Neuron (in vitro differentiated cells): ENCODE results near the gene SH3RF1.

ENCODE experiments used
- H2AFZ ChIP-seq: one replicate; pipeline ENCODE4 v1.6.1; 2013; ENCODE audit warnings: low read depth, mild to moderate bottlenecking, inconsistent platforms, low read length, moderate library complexity
- H3K27me3 ChIP-seq: one replicate; pipeline ENCODE4 v1.6.1; 2013; ENCODE audit warnings: low read length; ENCODE audit not compliant: insufficient read depth
- H3K36me3 ChIP-seq: one replicate; pipeline ENCODE4 v1.6.1; 2013; ENCODE audit warnings: low read length; ENCODE audit not compliant: insufficient read depth
- H3K4me1 ChIP-seq: one replicate; pipeline ENCODE4 v1.6.1; 2013; ENCODE audit warnings: low read length; ENCODE audit not compliant: insufficient read depth
- H3K4me3 ChIP-seq: 2 replicates; pipeline ENCODE4 v1.5.1; 2013; ENCODE audit warnings: mild to moderate bottlenecking, low read length, moderate library complexity
- H3K9me3 ChIP-seq: one replicate; pipeline ENCODE4 v1.6.1; 2013; ENCODE audit warnings: low read length

Gene SH3RF1

DNA sequence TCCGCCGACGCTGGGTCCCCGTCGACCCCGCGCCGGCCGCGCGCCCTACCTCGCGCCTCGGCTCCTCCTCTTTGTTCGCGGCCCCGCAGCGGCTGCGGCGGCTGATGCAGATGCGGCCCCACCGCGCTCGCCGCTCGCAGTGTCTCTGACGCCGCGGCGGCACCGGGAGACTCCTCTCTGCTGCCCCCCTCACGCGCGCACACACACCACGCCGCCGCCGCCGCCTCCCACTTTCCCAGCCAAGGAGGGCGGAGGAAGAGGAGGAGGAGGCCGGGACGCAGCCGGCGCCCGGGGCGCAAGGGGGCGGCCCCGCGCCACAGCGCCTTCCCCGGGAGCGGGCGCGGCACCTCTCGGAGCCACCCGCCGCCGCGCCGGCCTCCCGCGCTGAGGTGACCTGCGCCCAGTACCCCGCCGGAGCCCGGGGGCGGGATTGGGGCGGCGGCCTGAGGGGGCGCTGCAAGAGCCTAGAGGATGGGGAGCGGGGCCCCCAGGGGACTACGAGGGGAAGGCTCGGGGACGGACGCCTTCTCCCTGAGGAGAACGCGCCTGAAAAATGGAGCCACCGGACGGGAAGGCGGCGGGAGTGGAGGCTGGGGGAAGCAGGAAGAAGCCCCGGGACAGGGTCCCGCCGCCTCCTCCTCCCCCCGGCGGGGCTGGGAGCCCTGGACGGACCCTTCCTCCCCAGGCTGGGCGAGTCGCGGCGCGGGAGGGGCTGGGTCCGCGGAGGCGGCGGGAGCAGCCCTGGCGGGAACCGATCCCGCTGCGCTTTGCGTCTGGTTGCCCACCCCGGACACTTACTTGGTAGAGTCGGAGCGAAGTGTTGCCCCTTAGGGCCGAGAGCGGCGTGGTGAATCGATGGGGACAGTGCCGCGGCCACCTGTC lies at the start of gene SH3RF1:
Gene SH3RF1, minus strand, starts transcription at position 147 of the 882 bp plus-strand sequence. CDS start 1,744 bp downstream, outside the sequence.
- H3K36me3 ChIP-seq, result no peaks in the 10 kb centered on the region
- peak within 1 kb of the TSS; percentile 63 for H3K4me3 ChIP-seq
- H3K27me3 ChIP-seq, result no peaks in the 10 kb centered on the region
- peaks cover 32% of the 10 kb centered on the region for H3K4me1 ChIP-seq
- peak within 1 kb of the TSS; percentile 77 for H2AFZ ChIP-seq
- no peaks in the 10 kb centered on the region for H3K9me3 ChIP-seq

DNA sequence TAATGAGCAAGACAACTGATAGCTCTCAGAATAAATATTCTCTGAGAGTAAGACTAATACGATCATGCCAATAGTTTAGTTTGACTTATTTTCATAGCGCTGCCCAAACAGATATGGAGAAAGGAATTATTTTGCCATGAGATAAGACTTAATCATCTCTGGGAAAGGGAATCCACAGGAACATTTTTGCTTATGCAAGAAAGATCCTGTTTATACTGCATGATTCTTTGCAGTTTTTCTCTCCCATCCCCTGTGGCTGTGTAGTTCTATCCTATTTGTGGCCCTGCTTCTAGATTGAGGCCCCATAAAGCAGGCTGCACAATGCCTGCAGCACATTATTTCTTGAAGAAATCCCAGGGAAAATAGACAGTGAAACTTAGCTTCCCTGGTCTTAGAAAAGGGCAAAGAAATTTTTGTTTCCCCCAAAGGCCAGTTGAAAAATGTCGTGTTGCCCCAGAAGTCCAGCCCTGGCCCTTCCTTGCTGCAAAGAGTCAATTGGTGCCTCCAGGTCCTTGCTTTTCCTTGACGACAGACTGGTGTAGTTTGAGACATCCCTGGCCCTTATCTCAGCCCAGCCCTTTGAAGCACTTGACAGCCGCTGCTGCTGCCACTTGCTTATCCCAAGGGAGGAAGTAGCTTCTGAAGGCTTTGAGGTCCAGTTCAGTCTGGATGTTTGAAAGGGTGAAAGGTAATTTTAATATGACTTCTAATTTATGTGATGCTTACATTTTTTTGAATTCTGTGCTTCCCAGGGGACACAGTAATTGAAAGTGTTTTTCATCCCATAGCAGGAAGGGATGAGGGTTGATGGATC lies 45.0 kb upstream of the SH3RF1 start:
- Histone ChIP-seq H3K27me3 (no peaks in the 10 kb centered on the region), H3K36me3 (no peaks in the 10 kb centered on the region), H3K4me1 (peaks cover 18% of the 10 kb centered on the region), H3K9me3 (no peaks in the 10 kb centered on the region), H3K4me3 (no peak overlapping the region), H2AFZ (peak overlapping the region; percentile 75)

DNA sequence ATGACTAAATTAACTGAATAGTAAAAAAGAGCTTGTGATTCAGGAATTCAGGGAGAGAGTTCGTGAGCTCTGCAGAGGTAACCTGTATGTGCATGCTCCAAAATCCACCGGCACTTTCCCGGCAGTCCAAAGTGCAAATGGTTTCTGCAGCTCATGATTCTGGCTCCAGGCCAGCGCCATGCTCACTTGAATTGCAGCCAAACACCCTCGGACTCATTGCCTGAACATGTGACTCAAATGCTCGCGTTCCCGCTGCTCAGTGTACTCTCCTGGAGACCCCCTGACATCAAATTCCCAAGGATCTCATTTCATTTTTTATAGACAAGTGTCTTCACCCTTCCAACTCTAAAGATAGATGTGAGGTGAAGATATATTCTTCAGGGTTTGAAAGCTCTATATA lies 44.1 kb upstream of the SH3RF1 start:
- Histone ChIP-seq H3K9me3 (no peaks in the 10 kb centered on the region), H3K4me1 (peaks cover 18% of the 10 kb centered on the region), H3K36me3 (no peaks in the 10 kb centered on the region), H3K27me3 (no peaks in the 10 kb centered on the region), H2AFZ (no peak overlapping the region), H3K4me3 (no peak overlapping the region)

DNA sequence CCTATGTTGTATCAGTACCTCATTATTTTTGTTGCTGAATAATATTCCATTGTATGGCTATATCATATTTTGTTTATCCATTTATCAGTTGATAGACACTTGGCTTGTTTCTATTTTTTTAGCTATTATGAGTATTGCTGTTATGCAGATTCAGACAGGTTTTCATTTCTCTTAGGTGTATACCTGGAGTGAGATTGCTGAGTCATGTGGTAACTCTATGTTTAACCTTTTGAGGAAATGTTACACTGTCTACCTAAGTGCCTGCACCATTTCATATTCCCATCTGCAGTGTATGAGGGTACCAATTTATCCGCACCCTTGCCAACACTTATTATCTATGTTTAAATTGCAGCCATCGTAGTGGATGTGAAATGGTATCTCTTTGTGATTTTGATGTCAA lies 43.0 kb upstream of the SH3RF1 start:
- Histone ChIP-seq H3K4me3 (no peak overlapping the region), H3K4me1 (peaks cover 18% of the 10 kb centered on the region), H2AFZ (no peak overlapping the region), H3K36me3 (no peaks in the 10 kb centered on the region), H3K9me3 (no peaks in the 10 kb centered on the region), H3K27me3 (no peaks in the 10 kb centered on the region)

GRCh38 chr4:169312690-169313422 lies 42.1 kb upstream of the SH3RF1 start:
- Histone ChIP-seq H3K9me3 (no peaks in the 10 kb centered on the region), H3K4me1 (peaks cover 18% of the 10 kb centered on the region), H3K27me3 (no peaks in the 10 kb centered on the region), H2AFZ (no peak overlapping the region), H3K4me3 (no peak overlapping the region), H3K36me3 (no peaks in the 10 kb centered on the region)

DNA sequence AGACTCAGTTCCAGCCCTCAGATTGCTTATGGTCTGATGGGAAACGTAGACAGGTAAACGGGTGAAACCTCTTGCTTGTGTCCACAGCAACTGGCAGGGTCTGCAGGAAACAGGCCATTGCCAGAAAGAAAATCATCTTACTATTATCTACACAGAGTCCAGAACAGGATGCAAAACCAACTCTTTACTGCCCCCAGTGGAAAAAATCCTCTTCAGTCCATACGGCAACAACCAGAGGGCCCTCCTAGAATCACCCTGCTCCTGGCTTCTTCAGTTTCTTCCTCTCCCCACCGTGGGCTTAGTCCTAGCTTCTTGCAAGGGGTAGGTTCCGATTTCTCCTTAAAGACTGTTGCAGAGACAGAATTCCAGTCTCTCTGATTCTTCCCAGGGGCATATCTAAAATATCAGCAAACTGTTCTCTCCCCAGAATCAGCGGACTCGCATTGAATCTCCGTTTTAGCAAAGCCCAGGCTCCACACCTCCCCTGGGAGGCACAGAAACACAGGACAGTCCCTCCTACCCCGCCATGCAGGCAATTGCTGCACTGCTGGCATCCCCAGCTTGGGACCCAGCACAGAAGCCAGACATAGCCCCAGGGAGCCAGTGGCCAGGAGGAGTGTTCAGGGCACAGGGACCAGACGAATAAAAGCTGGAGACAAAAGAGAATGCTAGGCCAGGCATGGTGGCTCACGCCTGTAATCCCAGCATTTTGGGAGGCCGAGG lies 41.0 kb upstream of the SH3RF1 start:
- H3K4me3 ChIP-seq, result no peak overlapping the region
- H3K27me3 ChIP-seq, result no peaks in the 10 kb centered on the region
- no peaks in the 10 kb centered on the region for H3K9me3 ChIP-seq
- peaks cover 18% of the 10 kb centered on the region for H3K4me1 ChIP-seq
- no peak overlapping the region for H2AFZ ChIP-seq
- H3K36me3 ChIP-seq, result no peaks in the 10 kb centered on the region

DNA sequence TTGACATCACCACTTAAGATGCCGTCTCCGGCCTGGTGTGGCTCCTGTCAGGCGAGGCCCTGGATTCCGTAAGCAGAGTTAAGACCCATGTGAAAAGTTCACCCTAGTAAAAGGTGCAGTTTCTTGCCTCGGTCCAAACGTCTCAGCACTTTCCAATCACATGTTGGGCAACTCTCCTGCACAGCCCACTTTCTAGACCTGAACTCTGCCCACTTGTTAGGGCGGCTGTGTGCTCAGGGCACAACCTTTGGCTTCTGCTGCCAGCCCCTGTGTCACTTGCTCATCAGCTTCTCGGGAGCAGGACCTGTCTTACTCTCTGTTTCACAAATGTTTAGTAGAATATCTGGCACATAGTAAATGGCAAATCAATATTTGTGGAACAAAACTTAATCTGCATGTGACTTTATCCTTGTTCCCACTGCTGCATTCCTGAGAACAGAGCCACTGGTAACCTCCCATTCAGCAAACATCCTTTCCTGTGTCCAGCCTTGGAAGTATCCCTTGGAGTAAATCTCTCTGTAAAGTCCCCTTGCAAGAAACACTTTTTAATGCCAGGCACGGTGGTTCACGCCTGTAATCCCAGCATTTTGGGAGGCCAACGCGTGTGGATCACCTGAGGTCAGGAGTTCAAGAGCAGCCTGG lies 38.7 kb upstream of the SH3RF1 start:
- Histone ChIP-seq H3K4me3 (no peak overlapping the region), H3K9me3 (no peaks in the 10 kb centered on the region), H3K4me1 (no peaks in the 10 kb centered on the region), H3K36me3 (no peaks in the 10 kb centered on the region), H3K27me3 (no peaks in the 10 kb centered on the region), H2AFZ (no peak overlapping the region)

GRCh38 chr4:169307576-169307975 lies 36.8 kb upstream of the SH3RF1 start:
- no peak overlapping the region for H3K4me3 ChIP-seq
- H3K9me3 ChIP-seq, result no peaks in the 10 kb centered on the region
- H2AFZ ChIP-seq, result no peak overlapping the region
- no peaks in the 10 kb centered on the region for H3K4me1 ChIP-seq
- no peaks in the 10 kb centered on the region for H3K27me3 ChIP-seq
- no peaks in the 10 kb centered on the region for H3K36me3 ChIP-seq

GRCh38 chr4:169305651-169306050 lies 34.9 kb upstream of the SH3RF1 start:
- H3K27me3 ChIP-seq, result no peaks in the 10 kb centered on the region
- no peaks in the 10 kb centered on the region for H3K36me3 ChIP-seq
- H2AFZ ChIP-seq, result no peak overlapping the region
- H3K4me3 ChIP-seq, result no peak overlapping the region
- H3K9me3 ChIP-seq, result no peaks in the 10 kb centered on the region
- H3K4me1 ChIP-seq, result no peaks in the 10 kb centered on the region

- Histone ChIP-seq H3K9me3 (no peaks in the 10 kb centered on the region), H3K4me1 (no peaks in the 10 kb centered on the region), H2AFZ (no peak overlapping the region), H3K4me3 (no peak overlapping the region), H3K27me3 (no peaks in the 10 kb centered on the region), H3K36me3 (no peaks in the 10 kb centered on the region)
Measured at GRCh38 chr4:169305173-169305572, 34.4 kb upstream of the SH3RF1 start.

DNA sequence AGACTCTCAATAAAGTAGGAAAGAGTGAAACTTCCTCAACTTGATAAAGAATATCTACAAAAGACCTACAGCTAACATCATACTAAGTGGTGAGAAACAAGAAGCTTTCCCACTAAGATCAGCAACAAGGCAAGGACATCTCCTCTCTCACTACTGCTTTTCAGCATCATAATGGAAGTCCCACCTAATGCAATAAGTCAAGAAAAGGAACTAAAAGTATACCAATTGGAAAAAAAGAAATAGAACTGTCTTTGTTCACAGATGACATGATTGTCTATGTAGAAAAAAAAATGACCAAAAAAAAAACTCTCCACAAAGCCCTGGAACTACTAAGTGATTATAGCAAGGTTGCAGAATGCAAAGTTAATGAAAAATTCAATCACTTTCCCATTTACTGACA lies 25.1 kb upstream of the SH3RF1 start:
- no peaks in the 10 kb centered on the region for H3K27me3 ChIP-seq
- no peak overlapping the region for H2AFZ ChIP-seq
- H3K4me1 ChIP-seq, result no peaks in the 10 kb centered on the region
- no peak overlapping the region for H3K4me3 ChIP-seq
- H3K36me3 ChIP-seq, result no peaks in the 10 kb centered on the region
- no peaks in the 10 kb centered on the region for H3K9me3 ChIP-seq
